ENCODE data around the gene SPON1. TPM values are rescaled to one million over a fixed set of nuclear protein-coding genes. Genes with fewer than 3 reads are reported as not detected.

SPON1 gene
- total RNA-seq, 2 experiments from 2014 or later = 0.22 to 0.31 TPM

DNA sequence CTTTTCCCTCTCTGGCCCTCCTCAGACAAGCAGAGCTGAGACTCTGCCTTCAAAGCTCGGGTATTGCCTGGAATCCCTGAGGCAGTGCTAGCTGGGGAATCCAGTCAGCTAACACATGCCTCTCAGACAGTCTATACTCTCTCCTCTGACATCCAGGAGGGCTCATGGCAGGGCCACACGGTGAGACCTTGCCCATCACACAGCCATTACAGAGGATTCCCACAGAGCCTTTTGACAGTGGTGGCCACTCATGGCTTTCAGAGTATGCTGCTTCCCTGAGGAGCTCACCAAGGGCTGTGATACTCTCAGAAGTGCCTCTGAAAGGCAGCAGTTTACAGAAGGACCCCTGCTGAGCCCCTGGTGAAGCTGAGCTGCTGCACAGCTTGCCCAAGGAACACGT is 231.1 kb downstream of the SPON1 start:
- H3K9me3 Mint-ChIP-seq = no peaks in the 10 kb centered on the region
- H3K4me1 Mint-ChIP-seq (ENCODE audit: low read depth) = no peaks in the 10 kb centered on the region
- no peak overlapping the region for H3K4me3 Mint-ChIP-seq
- H3K27ac Mint-ChIP-seq = no peak overlapping the region
- H3K27me3 Mint-ChIP-seq = no peaks in the 10 kb centered on the region
- intact Hi-C loops (cut with micrococcal nuclease) = no loop called here
- ChIA-PET CTCF (interaction anchor here (0.8 kb wide), 1 partner anchor 225 kb away, joined by 3 read pairs; no protein-coding TSS in a partner anchor), POLR2A (no interaction called here)
- DNase-seq = no peak
- H3K36me3 Mint-ChIP-seq = no peaks in the 10 kb centered on the region

DNA sequence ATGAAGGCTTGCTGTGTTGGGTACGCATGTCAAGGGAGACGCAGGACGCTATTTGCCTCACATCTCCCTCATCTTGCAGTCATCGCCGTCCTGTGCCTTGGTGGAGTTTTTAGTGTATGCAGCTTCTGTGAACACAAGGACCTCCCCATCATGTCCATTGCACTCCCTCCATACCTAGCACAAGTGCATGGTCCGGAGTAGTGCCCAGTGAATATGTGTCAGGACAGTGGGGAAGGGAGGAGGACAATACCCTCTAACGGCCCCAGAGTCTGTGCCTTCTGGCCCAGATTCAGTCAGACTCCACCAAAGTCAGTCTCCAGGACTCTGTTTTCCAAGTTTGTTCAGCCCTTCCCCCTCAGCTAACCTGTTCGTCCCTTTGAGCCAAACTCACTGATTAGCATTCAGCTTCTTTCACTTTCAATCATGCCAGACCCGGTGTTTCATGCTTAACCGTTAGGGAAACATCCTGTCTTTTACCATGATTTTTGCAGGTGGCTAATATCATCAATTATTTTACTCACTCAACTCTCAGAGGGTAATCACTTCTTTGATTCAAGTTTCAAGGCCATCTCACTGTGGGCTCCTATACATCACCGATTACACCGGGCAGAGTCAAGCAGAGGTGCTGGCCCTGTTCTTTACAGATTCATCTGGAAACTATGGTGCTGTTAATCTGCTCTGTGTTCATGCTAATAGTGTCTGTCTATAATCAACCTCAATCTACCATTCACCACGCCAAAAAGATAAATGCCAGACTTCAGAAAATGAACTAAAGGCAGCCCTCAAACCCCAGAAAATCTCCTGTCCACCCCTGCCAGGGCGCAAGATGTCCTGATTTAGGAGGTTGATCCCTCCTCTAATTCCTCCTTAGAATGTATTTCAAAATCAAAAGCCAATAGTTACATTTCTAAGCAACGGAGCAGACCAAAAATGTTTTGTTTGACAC is 240.0 kb downstream of the SPON1 start:
- H3K9me3 Mint-ChIP-seq = no peaks in the 10 kb centered on the region
- ChIA-PET POLR2A (no interaction called here), CTCF (no interaction called here)
- H3K4me1 Mint-ChIP-seq (ENCODE audit: low read depth) = peaks cover 8% of the 10 kb centered on the region
- H3K27me3 Mint-ChIP-seq = no peaks in the 10 kb centered on the region
- intact Hi-C loops (cut with micrococcal nuclease) = loop anchor here (1.0 kb wide), 1 partner anchor 35 kb away; no protein-coding TSS in a partner anchor
- H3K27ac Mint-ChIP-seq = no peak overlapping the region
- peaks cover 2% of the 10 kb centered on the region for H3K36me3 Mint-ChIP-seq
- H3K4me3 Mint-ChIP-seq = no peak overlapping the region
- DNase-seq = no peak

DNA sequence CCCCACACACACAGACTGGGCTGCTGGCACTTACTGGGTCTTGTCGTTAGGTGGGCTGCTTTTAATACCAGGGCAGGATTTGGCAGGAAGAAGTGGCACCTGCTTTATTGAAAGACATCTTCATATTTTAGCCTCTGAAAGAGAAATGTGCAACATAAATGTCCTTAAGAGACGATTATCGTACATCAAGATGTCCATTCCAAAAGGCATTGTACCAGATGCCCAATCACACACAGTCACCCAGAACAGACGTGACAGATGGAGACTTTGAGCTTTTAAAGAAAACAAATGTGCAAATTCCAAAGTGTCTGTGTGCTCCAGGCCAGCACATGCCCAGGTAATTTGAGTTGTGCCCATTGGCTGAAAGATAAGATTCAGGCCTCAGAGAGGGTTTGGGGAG is 240.8 kb downstream of the SPON1 start:
- Mint-ChIP-seq H3K4me3 (no peak overlapping the region), H3K27ac (no peak overlapping the region), H3K4me1 (ENCODE audit: low read depth) (peaks cover 8% of the 10 kb centered on the region), H3K9me3 (no peaks in the 10 kb centered on the region), H3K27me3 (no peaks in the 10 kb centered on the region), H3K36me3 (peaks cover 2% of the 10 kb centered on the region)
- DNase-seq = no peak
- POLR2A ChIA-PET = no interaction called here
- intact Hi-C loops (cut with micrococcal nuclease) = no loop called here
- CTCF ChIA-PET = no interaction called here

DNA sequence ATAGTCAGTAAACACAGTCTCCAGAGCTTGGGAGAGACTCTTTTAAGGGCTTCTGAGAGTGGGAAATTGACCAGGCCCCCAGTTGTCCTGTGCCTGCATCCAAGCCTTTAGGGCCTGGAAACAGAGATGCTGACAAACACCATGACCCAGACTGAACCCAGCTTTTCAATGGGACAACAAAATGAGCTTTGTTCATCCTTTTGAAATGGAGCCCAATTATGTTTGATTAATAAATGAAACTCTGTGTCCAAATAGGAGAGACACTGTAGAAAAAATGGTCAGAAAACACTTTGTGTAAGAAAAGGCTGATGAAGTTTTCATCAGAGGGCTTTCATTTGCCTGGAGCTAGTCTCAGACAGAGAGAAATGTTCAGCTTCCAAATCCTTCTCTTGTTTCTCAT is 250.5 kb downstream of the SPON1 start:
- Mint-ChIP-seq H3K27me3 (no peaks in the 10 kb centered on the region), H3K4me3 (no peak overlapping the region), H3K27ac (no peak overlapping the region), H3K36me3 (no peaks in the 10 kb centered on the region), H3K4me1 (ENCODE audit: low read depth) (no peaks in the 10 kb centered on the region), H3K9me3 (no peaks in the 10 kb centered on the region)
- intact Hi-C loops (cut with micrococcal nuclease) = no loop called here
- DNase-seq = no peak
- CTCF ChIA-PET = no interaction called here
- POLR2A ChIA-PET = no interaction called here

DNA sequence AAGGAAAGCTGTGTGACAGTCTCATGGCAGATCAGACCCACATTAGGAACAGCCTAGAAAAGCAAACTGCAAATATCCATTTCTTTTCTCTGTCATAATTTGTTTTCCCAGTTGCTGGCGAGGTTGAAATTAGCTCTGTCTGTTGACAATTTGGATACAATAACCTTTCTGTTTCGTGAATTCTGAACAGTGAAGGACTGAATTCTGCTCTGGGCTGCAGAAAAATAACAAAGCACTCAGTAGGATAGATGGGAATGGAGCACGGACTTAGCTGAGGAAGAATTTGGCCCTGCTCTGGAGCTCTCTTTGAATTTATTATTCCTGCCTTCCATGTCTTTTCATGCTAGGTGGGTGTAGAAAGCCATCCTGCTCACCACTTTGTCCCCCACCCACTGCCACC is 256.2 kb downstream of the SPON1 start:
- ChIA-PET CTCF (interaction anchor here (0.7 kb wide), 1 partner anchor 70 kb away, joined by 3 read pairs; no protein-coding TSS in a partner anchor), POLR2A (no interaction called here)
- DNase-seq = no peak
- intact Hi-C loops (cut with micrococcal nuclease) = no loop called here
- no peak overlapping the region for H3K27ac Mint-ChIP-seq
- no peaks in the 10 kb centered on the region for H3K27me3 Mint-ChIP-seq
- no peaks in the 10 kb centered on the region for H3K4me1 Mint-ChIP-seq (ENCODE audit: low read depth)
- no peak overlapping the region for H3K4me3 Mint-ChIP-seq
- H3K36me3 Mint-ChIP-seq = no peaks in the 10 kb centered on the region
- no peaks in the 10 kb centered on the region for H3K9me3 Mint-ChIP-seq

DNA sequence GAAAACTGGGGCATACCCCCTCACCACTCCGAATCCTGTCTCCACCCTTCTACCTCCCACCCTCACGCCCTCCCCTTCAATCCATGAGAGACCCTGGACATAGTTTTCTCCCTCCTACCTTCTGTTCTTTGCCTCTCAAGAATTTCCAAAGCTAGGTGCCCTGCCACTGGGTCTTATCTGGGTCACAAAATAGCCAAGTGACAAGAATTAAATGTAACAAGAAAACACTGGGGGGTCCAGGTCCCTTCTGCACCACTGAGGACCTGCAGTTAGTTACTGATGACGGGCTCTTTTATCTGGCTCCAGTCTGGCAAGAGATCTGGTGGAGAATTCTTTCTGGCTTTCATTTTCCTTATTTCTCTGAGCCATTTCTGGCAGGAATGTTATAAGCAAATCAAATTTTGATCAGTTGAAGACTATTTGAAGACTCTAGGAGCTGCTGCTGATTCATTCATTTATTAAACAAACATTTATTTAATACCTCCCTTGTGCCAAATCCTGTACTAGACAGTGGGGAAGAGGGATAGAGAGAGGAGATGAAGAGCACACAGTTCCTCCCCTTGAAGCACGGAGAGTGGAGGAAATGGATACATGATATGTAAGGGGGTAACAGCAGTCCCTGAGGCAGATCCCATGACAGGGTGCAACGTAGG is 261.2 kb downstream of the SPON1 start:
- CTCF ChIA-PET = interaction anchor here (0.6 kb wide), 1 partner anchor 472 kb away, joined by 3 read pairs; no protein-coding TSS in a partner anchor
- intact Hi-C loops (cut with micrococcal nuclease) = no loop called here
- H3K27me3 Mint-ChIP-seq = no peaks in the 10 kb centered on the region
- DNase-seq = no peak
- POLR2A ChIA-PET = no interaction called here
- H3K27ac Mint-ChIP-seq = no peak overlapping the region
- H3K36me3 Mint-ChIP-seq = no peaks in the 10 kb centered on the region
- H3K4me1 Mint-ChIP-seq (ENCODE audit: low read depth) = no peaks in the 10 kb centered on the region
- no peak overlapping the region for H3K4me3 Mint-ChIP-seq
- peaks cover 3% of the 10 kb centered on the region for H3K9me3 Mint-ChIP-seq

DNA sequence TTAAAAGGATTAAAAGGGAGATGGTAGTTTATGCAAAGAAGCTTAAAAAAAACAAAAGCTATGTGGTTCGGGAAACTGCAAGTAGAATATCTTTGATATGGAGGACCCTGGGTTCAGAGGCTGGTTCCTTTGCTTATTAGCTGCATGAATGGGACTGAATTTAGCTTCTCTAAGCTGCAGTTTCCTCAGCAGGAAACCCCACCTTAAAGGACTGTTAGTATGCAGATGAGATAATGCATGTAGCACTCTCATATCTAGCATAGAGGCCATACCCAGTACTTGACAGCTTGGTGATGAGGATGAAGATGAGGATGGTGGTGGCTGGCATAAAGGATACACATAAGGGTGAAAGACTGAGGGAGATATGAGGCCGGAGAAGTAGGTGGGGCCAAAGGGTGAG is 261.9 kb downstream of the SPON1 start:
- Mint-ChIP-seq H3K4me1 (ENCODE audit: low read depth) (no peaks in the 10 kb centered on the region), H3K27me3 (no peaks in the 10 kb centered on the region), H3K9me3 (peaks cover 3% of the 10 kb centered on the region), H3K27ac (no peak overlapping the region), H3K36me3 (no peaks in the 10 kb centered on the region), H3K4me3 (no peak overlapping the region)
- DNase-seq = no peak
- CTCF ChIA-PET = interaction anchor here (0.6 kb wide), 1 partner anchor 472 kb away, joined by 3 read pairs; no protein-coding TSS in a partner anchor
- POLR2A ChIA-PET = no interaction called here
- intact Hi-C loops (cut with micrococcal nuclease) = no loop called here

DNA sequence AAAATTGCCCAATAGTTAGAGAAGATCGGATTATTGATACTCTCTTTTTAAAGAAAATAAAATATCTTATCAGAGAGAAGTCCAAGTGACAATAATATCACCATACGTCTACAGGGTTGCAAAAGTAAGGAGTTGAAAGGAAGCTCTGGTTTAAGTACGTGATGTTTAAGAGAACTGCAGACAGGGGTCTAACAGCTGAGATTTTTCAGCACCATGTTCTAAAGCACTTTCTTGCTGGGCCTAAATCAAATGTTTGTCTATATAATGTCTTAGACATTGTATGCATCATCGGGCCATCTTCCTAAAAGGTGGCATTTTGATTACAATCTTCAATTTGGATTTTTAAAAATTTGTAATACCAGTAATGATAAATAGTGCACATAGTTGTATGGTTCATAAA is 263.1 kb downstream of the SPON1 start:
- ChIA-PET CTCF (no interaction called here), POLR2A (no interaction called here)

DNA sequence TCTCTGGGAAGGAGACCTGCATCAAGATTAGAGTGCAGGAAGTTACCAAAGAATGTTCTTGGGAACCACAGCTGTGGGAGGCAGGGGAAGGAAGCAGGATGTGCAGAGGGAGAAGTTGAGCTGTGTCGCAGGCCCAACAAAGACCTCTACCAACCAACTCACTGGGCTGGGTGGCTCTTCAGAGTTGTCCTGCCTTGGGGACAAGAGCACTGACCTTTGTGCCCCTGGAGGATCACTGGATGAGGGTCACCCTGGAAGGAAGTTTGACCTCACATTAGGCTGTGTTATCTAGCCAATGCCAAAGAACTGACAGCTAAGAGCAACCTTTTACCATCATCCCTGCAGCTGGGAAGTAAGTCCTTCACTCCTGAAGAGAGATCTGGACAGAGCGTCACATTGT is 265.8 kb downstream of the SPON1 start:
- DNase-seq = no peak
- H3K36me3 Mint-ChIP-seq = no peaks in the 10 kb centered on the region
- no peak overlapping the region for H3K4me3 Mint-ChIP-seq
- ChIA-PET POLR2A (no interaction called here), CTCF (interaction anchor here (1.2 kb wide), 1 partner anchor 20 kb away, joined by 3 read pairs; no protein-coding TSS in a partner anchor)
- no peak overlapping the region for H3K27ac Mint-ChIP-seq
- peaks cover 1% of the 10 kb centered on the region for H3K27me3 Mint-ChIP-seq
- intact Hi-C loops (cut with micrococcal nuclease) = no loop called here
- no peaks in the 10 kb centered on the region for H3K4me1 Mint-ChIP-seq (ENCODE audit: low read depth)
- H3K9me3 Mint-ChIP-seq = peaks cover 3% of the 10 kb centered on the region

More for the DNA sequence above, 263.1 kb downstream of the SPON1 start:
- Mint-ChIP-seq H3K36me3 (no peaks in the 10 kb centered on the region), H3K4me1 (ENCODE audit: low read depth) (no peaks in the 10 kb centered on the region), H3K4me3 (no peak overlapping the region), H3K27me3 (no peaks in the 10 kb centered on the region), H3K9me3 (peaks cover 3% of the 10 kb centered on the region), H3K27ac (no peak overlapping the region)
- intact Hi-C loops (cut with micrococcal nuclease) = no loop called here
- DNase-seq = no peak

DNA sequence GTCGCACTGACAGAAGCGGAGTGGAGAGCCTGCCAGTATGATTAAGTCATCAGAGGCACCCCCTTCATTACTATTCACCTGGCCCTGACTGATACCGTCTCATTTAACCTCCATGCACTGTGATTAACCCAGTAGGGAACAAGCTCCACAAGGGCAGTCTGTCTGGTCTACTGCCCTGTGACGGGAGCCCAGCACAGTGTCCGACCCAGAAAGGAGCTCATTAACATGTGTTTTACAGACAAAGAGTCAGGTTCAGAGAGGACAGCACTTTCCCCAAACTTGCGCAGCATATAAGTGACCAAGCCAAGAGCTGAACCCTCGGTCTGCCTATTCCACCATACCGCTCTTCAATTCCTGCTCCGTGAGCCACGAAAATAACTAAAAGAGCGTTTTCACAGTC is 266.9 kb downstream of the SPON1 start:
- intact Hi-C loops (cut with micrococcal nuclease) = no loop called here
- H3K27me3 Mint-ChIP-seq = peaks cover 1% of the 10 kb centered on the region
- no peak overlapping the region for H3K27ac Mint-ChIP-seq
- no peak overlapping the region for H3K4me3 Mint-ChIP-seq
- no peak for DNase-seq
- no peaks in the 10 kb centered on the region for H3K4me1 Mint-ChIP-seq (ENCODE audit: low read depth)
- H3K9me3 Mint-ChIP-seq = peaks cover 3% of the 10 kb centered on the region
- CTCF ChIA-PET = no interaction called here
- POLR2A ChIA-PET = no interaction called here
- H3K36me3 Mint-ChIP-seq = no peaks in the 10 kb centered on the region

DNA sequence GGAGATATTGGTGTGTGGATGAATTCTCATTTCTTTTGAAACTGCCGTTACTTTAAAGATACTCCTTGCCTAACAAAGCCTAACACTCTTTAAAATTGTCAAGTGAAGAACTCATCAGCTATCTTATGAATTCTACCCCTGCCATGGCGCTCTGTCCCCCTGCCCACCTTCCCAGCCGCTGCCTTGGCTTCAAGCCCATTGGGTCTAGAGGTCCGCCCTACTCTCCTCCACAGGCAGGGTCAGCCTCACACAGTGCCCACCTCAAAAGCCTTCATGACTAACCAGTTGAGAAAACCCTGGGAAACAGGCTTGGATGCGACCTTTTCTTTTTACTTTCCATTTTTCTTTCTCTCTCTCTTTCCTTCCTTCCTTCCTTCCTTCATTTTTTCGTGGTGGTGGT is 267.9 kb downstream of the SPON1 start:
- H3K27me3 Mint-ChIP-seq = peaks cover 3% of the 10 kb centered on the region
- CTCF ChIA-PET = interaction anchor here (0.8 kb wide), 1 partner anchor 333 kb away, joined by 3 read pairs; no protein-coding TSS in a partner anchor
- H3K4me1 Mint-ChIP-seq (ENCODE audit: low read depth) = no peaks in the 10 kb centered on the region
- DNase-seq = no peak
- H3K4me3 Mint-ChIP-seq = no peak overlapping the region
- H3K9me3 Mint-ChIP-seq = peaks cover 3% of the 10 kb centered on the region
- no peak overlapping the region for H3K27ac Mint-ChIP-seq
- POLR2A ChIA-PET = no interaction called here
- H3K36me3 Mint-ChIP-seq = no peaks in the 10 kb centered on the region
- intact Hi-C loops (cut with micrococcal nuclease) = no loop called here

DNA sequence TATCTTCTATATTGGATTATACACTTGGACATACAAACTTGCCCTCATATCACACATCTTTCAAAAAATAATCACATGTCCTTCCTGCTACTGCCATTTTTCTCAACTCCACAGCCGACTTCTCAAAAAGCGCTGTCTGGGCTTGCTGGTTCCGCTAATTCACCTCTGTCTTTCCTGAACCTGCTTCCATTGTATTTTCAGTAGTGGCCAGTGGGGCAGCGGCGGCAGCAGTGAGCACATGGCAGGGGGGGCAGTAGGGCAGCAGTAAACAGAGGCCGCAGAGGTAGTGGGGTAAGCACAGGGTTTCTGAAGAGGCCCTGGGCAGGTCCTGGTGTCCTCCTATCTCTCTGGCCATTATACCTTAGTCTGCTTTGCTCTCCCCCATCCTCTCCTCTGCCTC is 270.1 kb downstream of the SPON1 start:
- intact Hi-C loops (cut with micrococcal nuclease) = no loop called here
- ChIA-PET CTCF (interaction anchor here (0.6 kb wide), 1 partner anchor 17 kb away, joined by 3 read pairs; no protein-coding TSS in a partner anchor), POLR2A (no interaction called here)
- Mint-ChIP-seq H3K27ac (no peak overlapping the region), H3K4me3 (no peak overlapping the region), H3K36me3 (no peaks in the 10 kb centered on the region), H3K9me3 (no peaks in the 10 kb centered on the region), H3K4me1 (ENCODE audit: low read depth) (peaks cover 4% of the 10 kb centered on the region), H3K27me3 (peaks cover 3% of the 10 kb centered on the region)
- no peak for DNase-seq
